Right atrium auricular region (tissue), 2 donors: ENCODE data around the gene OR2H1. TPM values are rescaled to one million over a fixed set of nuclear protein-coding genes. Genes with fewer than 3 reads are reported as not detected.

Source experiments
- DNase-seq: peaks from one replicate; pipeline ENCODE4 v3.0.0-alpha.2; 2019; ENCODE audit warnings: low spot score
- H3K27ac ChIP-seq, 2 donors: fragments of 200-600 bp; sonication (generic); 1 replicate in 1 of 2; 2 replicates in 1 of 2; pipeline ENCODE4 v1.5.1; 2016 to 2019
- H3K27me3 ChIP-seq, 2 donors: fragments of 200-600 bp; sonication (generic); one replicate each; pipeline versions ENCODE4 v1.5.1 to v1.6.0; 2017 to 2019
- H3K36me3 ChIP-seq: fragments of 200-600 bp; sonication (generic); one replicate; pipeline ENCODE4 v1.5.1; 2016
- H3K4me1 ChIP-seq, 2 donors: fragments of 200-600 bp; sonication (generic); one replicate each; pipeline versions ENCODE4 v1.5.1 to v1.6.0; 2017 to 2019
- H3K4me3 ChIP-seq, 2 donors: fragments of 200-600 bp; sonication (generic); 1 replicate in 1 of 2; 2 replicates in 1 of 2; pipeline ENCODE4 v1.5.1; 2017 to 2019; ENCODE audit warnings: mild to moderate bottlenecking in 1 of 2, moderate library complexity in 1 of 2
- H3K9me3 ChIP-seq, 2 donors: fragments of 200-600 bp; sonication (generic); one replicate each; pipeline ENCODE4 v1.5.1; 2019
- CTCF ChIP-seq, 2 donors: fragments of 200-600 bp; sonication (generic); IDR thresholded peaks; one replicate each; pipeline ENCODE4 v1.5.1; 2019; ENCODE audit warnings: antibody characterized with exemption in 2 of 2
- total RNA-seq, 2 donors: library from RNA; depleted of rRNA; stranded (reverse); fragments of >200 nt; gene quantifications; one replicate each; pipeline ENCODE4 v1.1.0, GENCODE V29; 2016

The OR2H1 gene
- total RNA-seq, 2 donors from 2014 or later: not detected

- Histone ChIP-seq H3K4me1 (no peaks in the 10 kb centered on the region), H3K9me3 (no peaks in the 10 kb centered on the region), H3K27me3 (no peaks in the 10 kb centered on the region), H3K4me3 (no peak overlapping the region), H3K36me3 (no peaks in the 10 kb centered on the region), H3K27ac (no peak overlapping the region)
- peak; percentile 42 for DNase-seq
- TF ChIP-seq CTCF (IDR thresholded peaks at IDR 0.05): no peak
Measured at GRCh38 chr6:29506446-29507067, 49.6 kb downstream of the OR2H1 start.

GRCh38 chr6:29507319-29507718 lies 50.4 kb downstream of the OR2H1 start:
- Histone ChIP-seq H3K4me3 (no peak overlapping the region), H3K27ac (no peak overlapping the region), H3K36me3 (no peaks in the 10 kb centered on the region), H3K9me3 (no peaks in the 10 kb centered on the region), H3K4me1 (no peaks in the 10 kb centered on the region), H3K27me3 (no peaks in the 10 kb centered on the region)
- DNase-seq: peak; percentile 55
- no peak for TF ChIP-seq CTCF (IDR thresholded peaks at IDR 0.05)

GRCh38 chr6:29509239-29509638 lies 52.3 kb downstream of the OR2H1 start:
- H3K9me3 ChIP-seq: no peaks in the 10 kb centered on the region
- no peak for TF ChIP-seq CTCF (IDR thresholded peaks at IDR 0.05)
- no peaks in the 10 kb centered on the region for H3K27me3 ChIP-seq
- H3K4me3 ChIP-seq: no peak overlapping the region
- H3K36me3 ChIP-seq: no peaks in the 10 kb centered on the region
- DNase-seq: peak; percentile 18
- no peaks in the 10 kb centered on the region for H3K4me1 ChIP-seq
- no peak overlapping the region for H3K27ac ChIP-seq

GRCh38 chr6:29509711-29510110 lies 52.8 kb downstream of the OR2H1 start:
- Histone ChIP-seq H3K4me1 (no peaks in the 10 kb centered on the region), H3K4me3 (no peak overlapping the region), H3K9me3 (no peaks in the 10 kb centered on the region), H3K36me3 (no peaks in the 10 kb centered on the region), H3K27ac (no peak overlapping the region), H3K27me3 (no peaks in the 10 kb centered on the region)
- DNase-seq: no peak
- no peak for TF ChIP-seq CTCF (IDR thresholded peaks at IDR 0.05)

GRCh38 chr6:29510202-29510601 lies 53.2 kb downstream of the OR2H1 start:
- TF ChIP-seq CTCF (IDR thresholded peaks at IDR 0.05): no peak
- Histone ChIP-seq H3K27me3 (no peaks in the 10 kb centered on the region), H3K4me1 (no peaks in the 10 kb centered on the region), H3K27ac (no peak overlapping the region), H3K4me3 (no peak overlapping the region), H3K36me3 (no peaks in the 10 kb centered on the region), H3K9me3 (no peaks in the 10 kb centered on the region)
- DNase-seq: no peak

GRCh38 chr6:29510746-29511300 lies 53.9 kb downstream of the OR2H1 start:
- no peak for TF ChIP-seq CTCF (IDR thresholded peaks at IDR 0.05)
- H3K9me3 ChIP-seq: no peaks in the 10 kb centered on the region
- no peak for DNase-seq
- H3K4me1 ChIP-seq: no peaks in the 10 kb centered on the region
- no peaks in the 10 kb centered on the region for H3K27me3 ChIP-seq
- no peak overlapping the region for H3K4me3 ChIP-seq
- H3K36me3 ChIP-seq: no peaks in the 10 kb centered on the region
- H3K27ac ChIP-seq: no peak overlapping the region
